ENCODE data around the gene DGLUCY.
"Not testable (repeated sequence)": the region's sequence is repeated elsewhere in the genome, so short reads cannot be mapped to it uniquely, and the experiment has no call there.

The DGLUCY gene

GRCh38 chr14:91084516-91084915, 29.4 kb upstream of the DGLUCY start:
- no peak overlapping the region for H3K4me2 ChIP-seq
- H3K36me3 ChIP-seq (ENCODE audit: insufficient read depth), result no peaks in the 10 kb centered on the region
- peaks cover 2% of the 10 kb centered on the region for H3K4me1 ChIP-seq (ENCODE audit: low read depth, poor library complexity, severe bottlenecking)
- H3K9ac ChIP-seq, result no peak overlapping the region
- no peak for TF ChIP-seq CTCF (conservative IDR thresholded peaks at IDR 0.05; ENCODE audit: low read depth, low read length)
- H4K20me1 ChIP-seq (ENCODE audit: insufficient read depth), result no peaks in the 10 kb centered on the region
- H3K27ac ChIP-seq, result no peak overlapping the region
- H3K27me3 ChIP-seq (ENCODE audit: insufficient read depth, low read depth), result no peaks in the 10 kb centered on the region
- H2AFZ ChIP-seq (ENCODE audit: low read depth), result no peak overlapping the region
- no peaks in the 10 kb centered on the region for H3K79me2 ChIP-seq (ENCODE audit: insufficient read depth, low read depth)
- no peak overlapping the region for H3K4me3 ChIP-seq (IDR thresholded peaks at IDR 0.05; ENCODE audit: insufficient read depth, low read depth, low read length)

- H3K36me3 ChIP-seq (ENCODE audit: insufficient read depth); H3K4me2 ChIP-seq; H2AFZ ChIP-seq (ENCODE audit: low read depth); H3K27ac ChIP-seq; H3K27me3 ChIP-seq (ENCODE audit: insufficient read depth, low read depth); H3K79me2 ChIP-seq (ENCODE audit: insufficient read depth, low read depth); H3K9ac ChIP-seq; H3K4me1 ChIP-seq (ENCODE audit: low read depth, poor library complexity, severe bottlenecking); H3K4me3 ChIP-seq (IDR thresholded peaks at IDR 0.05; ENCODE audit: insufficient read depth, low read depth, low read length); H4K20me1 ChIP-seq (ENCODE audit: insufficient read depth): not testable (repeated sequence)
These were observed 26.4 kb upstream of the DGLUCY start for GRCh38 chr14:91087470-91087869.

GRCh38 chr14:91088585-91089235, 25.2 kb upstream of the DGLUCY start:
- H3K4me2 ChIP-seq, result no peak overlapping the region
- H3K79me2 ChIP-seq (ENCODE audit: insufficient read depth, low read depth), result no peaks in the 10 kb centered on the region
- no peaks in the 10 kb centered on the region for H4K20me1 ChIP-seq (ENCODE audit: insufficient read depth)
- TF ChIP-seq CTCF (conservative IDR thresholded peaks at IDR 0.05; ENCODE audit: low read depth, low read length), result no peak
- H3K27ac ChIP-seq, result no peak overlapping the region
- no peaks in the 10 kb centered on the region for H3K4me1 ChIP-seq (ENCODE audit: low read depth, poor library complexity, severe bottlenecking)
- H3K27me3 ChIP-seq (ENCODE audit: insufficient read depth, low read depth), result no peaks in the 10 kb centered on the region
- no peak overlapping the region for H3K9ac ChIP-seq
- H2AFZ ChIP-seq (ENCODE audit: low read depth), result no peak overlapping the region
- no peak overlapping the region for H3K4me3 ChIP-seq (IDR thresholded peaks at IDR 0.05; ENCODE audit: insufficient read depth, low read depth, low read length)
- no peaks in the 10 kb centered on the region for H3K36me3 ChIP-seq (ENCODE audit: insufficient read depth)

- no peak for TF ChIP-seq CTCF (conservative IDR thresholded peaks at IDR 0.05; ENCODE audit: low read depth, low read length)
- no peak overlapping the region for H3K27ac ChIP-seq
- no peak overlapping the region for H3K4me2 ChIP-seq
- H3K36me3 ChIP-seq (ENCODE audit: insufficient read depth), result no peaks in the 10 kb centered on the region
- no peaks in the 10 kb centered on the region for H3K4me1 ChIP-seq (ENCODE audit: low read depth, poor library complexity, severe bottlenecking)
- H2AFZ ChIP-seq (ENCODE audit: low read depth), result no peak overlapping the region
- no peaks in the 10 kb centered on the region for H3K27me3 ChIP-seq (ENCODE audit: insufficient read depth, low read depth)
- no peak overlapping the region for H3K9ac ChIP-seq
- no peaks in the 10 kb centered on the region for H3K79me2 ChIP-seq (ENCODE audit: insufficient read depth, low read depth)
- no peaks in the 10 kb centered on the region for H4K20me1 ChIP-seq (ENCODE audit: insufficient read depth)
- H3K4me3 ChIP-seq (IDR thresholded peaks at IDR 0.05; ENCODE audit: insufficient read depth, low read depth, low read length), result no peak overlapping the region
These were observed 23.8 kb upstream of the DGLUCY start for GRCh38 chr14:91089958-91090535.

GRCh38 chr14:91090743-91091142, 23.1 kb upstream of the DGLUCY start:
- H3K27ac ChIP-seq, result no peak overlapping the region
- TF ChIP-seq CTCF (conservative IDR thresholded peaks at IDR 0.05; ENCODE audit: low read depth, low read length), result no peak
- no peak overlapping the region for H3K9ac ChIP-seq
- no peaks in the 10 kb centered on the region for H3K36me3 ChIP-seq (ENCODE audit: insufficient read depth)
- H3K79me2 ChIP-seq (ENCODE audit: insufficient read depth, low read depth), result no peaks in the 10 kb centered on the region
- H4K20me1 ChIP-seq (ENCODE audit: insufficient read depth), result no peaks in the 10 kb centered on the region
- H2AFZ ChIP-seq (ENCODE audit: low read depth), result no peak overlapping the region
- H3K4me2 ChIP-seq, result no peak overlapping the region
- H3K27me3 ChIP-seq (ENCODE audit: insufficient read depth, low read depth), result no peaks in the 10 kb centered on the region
- H3K4me1 ChIP-seq (ENCODE audit: low read depth, poor library complexity, severe bottlenecking), result no peaks in the 10 kb centered on the region
- no peak overlapping the region for H3K4me3 ChIP-seq (IDR thresholded peaks at IDR 0.05; ENCODE audit: insufficient read depth, low read depth, low read length)

All from KMS-11 (cell line).